Stimulated activated effector memory CD8-positive, alpha-beta T cell treated with anti-CD3 and anti-CD28 coated beads, Interleukin-12 subunit alpha, Interleukin-12 subunit beta, amount 100 ng/mL, for 72 hours (primary cell): ENCODE measurements around the gene TAPBP.
A peak's percentile ranks its signal among the peaks of the same experiment; 100 is the strongest.
"Not testable (repeated sequence)": the region's sequence is repeated elsewhere in the genome, so short reads cannot be mapped to it uniquely, and the experiment has no call there.

Experiments
- ATAC-seq: fragments of 150-1000 bp; cut with Tn5 transposase; 2 replicates; pipeline ENCODE4 v1.10.0; 2021
- DNase-seq, 2 donors: peaks; one replicate each; pipeline ENCODE4 v3.0.0; 2021 to 2022; ENCODE audit warnings: low spot score in 2 of 2
- H3K27ac Mint-ChIP-seq: one replicate; pipeline ENCODE4 v1.8.0; 2022; ENCODE audit warnings: mild to moderate bottlenecking, mixed read lengths
- H3K36me3 Mint-ChIP-seq: one replicate; pipeline ENCODE4 v1.8.0; 2022; ENCODE audit warnings: mild to moderate bottlenecking, mixed read lengths
- H3K4me1 Mint-ChIP-seq: one replicate; pipeline ENCODE4 v1.8.0; 2022; ENCODE audit warnings: mixed read lengths
- H3K4me3 Mint-ChIP-seq: one replicate; pipeline ENCODE4 v1.8.0; 2022; ENCODE audit warnings: mild to moderate bottlenecking, mixed read lengths
- H3K9me3 Mint-ChIP-seq: one replicate; pipeline ENCODE4 v1.8.0; 2022; ENCODE audit warnings: mixed read lengths

Gene TAPBP

DNA sequence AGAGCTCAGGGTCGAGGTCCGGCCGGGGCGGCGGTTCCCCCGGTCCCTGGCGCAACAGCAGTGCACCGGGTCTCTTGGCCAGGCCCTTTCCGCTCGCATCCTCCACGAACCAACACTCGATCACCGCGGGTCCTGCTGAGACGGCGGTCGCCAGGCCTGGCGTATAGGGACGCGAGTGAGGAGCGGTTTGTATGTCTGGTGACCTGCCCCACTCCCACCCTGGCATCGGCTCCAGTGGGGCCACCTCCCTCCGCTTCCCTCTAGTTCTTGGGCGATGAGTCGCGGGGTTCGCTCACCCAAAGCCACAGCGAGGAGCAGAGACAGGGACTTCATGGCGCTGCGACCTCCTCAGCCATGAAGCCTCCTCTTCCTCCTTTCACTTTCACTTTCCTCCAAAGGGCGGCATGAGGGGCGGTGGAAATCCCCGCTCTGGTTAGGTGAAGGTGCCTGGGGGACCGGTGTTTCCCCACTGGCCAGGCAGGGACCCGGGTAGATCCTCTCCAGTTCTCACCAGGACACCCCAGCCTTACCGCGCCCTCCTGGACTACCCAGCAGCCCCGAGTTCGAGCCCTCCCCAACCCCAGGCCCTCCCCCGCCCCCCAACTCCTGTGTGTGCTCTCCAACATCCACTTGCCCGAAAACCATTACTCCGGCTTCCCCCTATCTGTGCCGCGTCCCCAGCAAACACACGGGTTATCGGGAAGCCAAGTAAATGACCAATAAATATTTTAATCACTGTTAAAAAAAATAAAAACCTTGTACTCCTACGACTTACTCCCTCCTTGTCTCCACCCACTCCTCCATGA is at the start of gene TAPBP:
Gene TAPBP (minus strand): TSS at position 370 of the 806 bp plus-strand sequence. CDS start 37 bp downstream, at position 333.
- Mint-ChIP-seq H3K27ac (peak within 1 kb of the TSS; percentile 99), H3K36me3 (peaks cover 81% of the 10 kb centered on the region), H3K4me1 (peaks cover 57% of the 10 kb centered on the region), H3K4me3 (peak within 1 kb of the TSS; percentile 100), H3K9me3 (no peaks in the 10 kb centered on the region)
- DNase-seq = peak; percentile 61 to 95
- peak; percentile 64 for ATAC-seq

GRCh38 chr6:33363486-33363885 is 49.6 kb upstream of the TAPBP start:
- DNase-seq, H3K4me1 Mint-ChIP-seq, H3K36me3 Mint-ChIP-seq, ATAC-seq, H3K9me3 Mint-ChIP-seq, H3K4me3 Mint-ChIP-seq, H3K27ac Mint-ChIP-seq: not testable (repeated sequence)

- ATAC-seq (no peak), DNase-seq (no peak)
- Mint-ChIP-seq H3K4me3 (no peak overlapping the region), H3K9me3 (no peaks in the 10 kb centered on the region), H3K4me1 (no peaks in the 10 kb centered on the region), H3K36me3 (no peaks in the 10 kb centered on the region), H3K27ac (no peak overlapping the region)
Measured at GRCh38 chr6:33359331-33359730, 45.5 kb upstream of the TAPBP start.

- H3K4me3 Mint-ChIP-seq, H3K9me3 Mint-ChIP-seq, H3K36me3 Mint-ChIP-seq, ATAC-seq, H3K4me1 Mint-ChIP-seq, H3K27ac Mint-ChIP-seq, DNase-seq: not testable (repeated sequence)
Measured at GRCh38 chr6:33357160-33357871, 43.4 kb upstream of the TAPBP start.

- Mint-ChIP-seq H3K27ac (no peak overlapping the region), H3K9me3 (no peaks in the 10 kb centered on the region), H3K4me1 (no peaks in the 10 kb centered on the region), H3K4me3 (no peak overlapping the region), H3K36me3 (no peaks in the 10 kb centered on the region)
- ATAC-seq (no peak), DNase-seq (no peak)
Measured at GRCh38 chr6:33356295-33356694, 42.4 kb upstream of the TAPBP start.

DNA sequence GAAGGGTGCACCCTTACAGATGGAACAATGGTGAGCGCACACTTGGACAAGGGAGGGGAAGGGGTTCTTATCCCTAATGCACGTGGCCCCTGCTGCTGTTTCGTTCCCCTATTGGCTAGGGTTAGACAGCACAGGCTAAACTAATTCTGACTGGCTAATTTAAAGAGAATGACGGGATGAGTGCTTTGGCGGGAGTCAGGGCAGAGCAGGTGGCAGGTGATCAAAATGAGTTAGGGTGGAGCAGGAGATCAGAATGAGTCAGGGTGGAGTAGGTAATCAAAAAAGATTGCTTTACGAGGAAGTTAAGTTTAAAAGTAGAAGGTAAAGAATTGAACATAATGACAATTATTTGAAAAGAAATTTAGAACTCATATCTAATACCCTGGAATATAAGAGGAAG is 42.0 kb upstream of the TAPBP start:
- ATAC-seq, H3K27ac Mint-ChIP-seq, DNase-seq, H3K4me3 Mint-ChIP-seq, H3K9me3 Mint-ChIP-seq, H3K4me1 Mint-ChIP-seq, H3K36me3 Mint-ChIP-seq: not testable (repeated sequence)

DNA sequence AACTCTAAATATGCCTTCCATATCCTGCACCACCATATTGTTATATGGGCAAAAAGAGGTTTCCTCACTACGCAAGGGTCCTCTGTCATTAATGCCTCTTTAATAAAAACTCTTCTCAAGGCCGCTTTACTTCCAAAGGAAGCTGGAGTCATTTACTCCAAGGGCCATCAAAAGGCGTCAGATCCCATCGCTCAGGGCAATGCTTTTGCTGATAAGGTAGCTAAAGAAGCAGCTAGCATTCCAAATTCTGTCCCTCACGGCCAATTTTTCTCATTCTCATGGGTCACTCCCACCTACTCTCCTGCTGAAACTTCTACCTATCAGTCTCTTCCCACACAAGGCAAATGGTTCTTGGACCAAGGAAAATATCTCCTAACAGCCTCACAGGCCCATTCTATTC is 33.9 kb upstream of the TAPBP start:
- H3K4me1 Mint-ChIP-seq = peaks cover 21% of the 10 kb centered on the region
- ATAC-seq (no peak), DNase-seq (no peak)
- H3K9me3 Mint-ChIP-seq = no peaks in the 10 kb centered on the region
- H3K27ac Mint-ChIP-seq = peak overlapping the region; percentile 4
- H3K36me3 Mint-ChIP-seq = no peaks in the 10 kb centered on the region
- no peak overlapping the region for H3K4me3 Mint-ChIP-seq

GRCh38 chr6:33346972-33347371 is 33.1 kb upstream of the TAPBP start:
- ATAC-seq, DNase-seq, H3K27ac Mint-ChIP-seq, H3K4me3 Mint-ChIP-seq, H3K36me3 Mint-ChIP-seq, H3K9me3 Mint-ChIP-seq: not testable (repeated sequence)
- peaks cover 21% of the 10 kb centered on the region for H3K4me1 Mint-ChIP-seq

DNA sequence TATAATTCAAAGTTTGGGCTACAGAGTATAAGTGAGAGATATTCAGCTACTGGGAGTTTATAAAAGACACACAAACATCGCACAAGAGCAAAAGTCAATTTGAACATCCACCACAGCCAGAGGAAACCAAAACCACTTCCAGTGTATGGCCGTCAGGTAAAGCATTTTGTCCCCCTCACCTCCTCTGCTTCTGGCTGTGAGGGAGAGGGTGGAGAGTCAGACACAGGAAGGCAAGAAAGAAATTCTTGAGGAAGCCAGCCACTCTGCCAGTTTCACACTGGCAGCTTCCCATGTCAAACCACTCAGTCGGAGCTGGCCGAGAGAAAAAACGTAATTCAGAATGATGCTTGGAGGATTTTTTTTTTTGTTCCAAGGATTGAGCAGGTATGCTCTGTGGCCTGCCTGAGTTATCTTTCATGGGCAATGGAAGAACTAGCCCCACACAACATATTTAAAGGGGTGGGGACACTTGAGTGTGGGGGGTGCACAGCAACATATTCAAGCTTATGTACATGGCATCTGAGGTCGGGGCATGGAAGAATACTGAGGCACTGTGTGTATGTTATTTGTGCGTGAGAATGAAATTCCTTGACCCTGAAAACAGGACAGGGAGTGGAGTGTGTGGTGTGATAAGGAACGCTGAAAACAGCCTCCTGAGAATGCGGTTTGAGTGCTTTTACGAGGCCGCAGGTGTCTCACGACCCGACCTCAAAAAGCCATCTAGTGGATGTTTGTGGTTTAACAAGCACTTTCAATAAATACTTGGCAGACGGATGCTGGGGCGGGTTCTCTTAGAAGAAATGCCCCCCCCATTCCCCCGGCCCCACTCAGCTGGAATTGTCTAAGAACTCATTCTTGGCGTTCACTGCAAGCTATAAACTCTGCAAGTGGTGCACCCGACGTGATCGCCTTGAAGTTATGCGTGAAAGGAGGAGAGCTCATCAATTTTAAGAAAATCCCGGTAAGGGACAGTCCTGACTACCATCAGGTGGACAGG is 31.1 kb upstream of the TAPBP start:
- Mint-ChIP-seq H3K9me3 (no peaks in the 10 kb centered on the region), H3K36me3 (no peaks in the 10 kb centered on the region), H3K27ac (peak overlapping the region; percentile 58), H3K4me3 (peak overlapping the region; percentile 64), H3K4me1 (peaks cover 21% of the 10 kb centered on the region)
- DNase-seq (peak; percentile 26 to 75), ATAC-seq (peak; percentile 69)

- no peaks in the 10 kb centered on the region for H3K36me3 Mint-ChIP-seq
- peaks cover 21% of the 10 kb centered on the region for H3K4me1 Mint-ChIP-seq
- peak overlapping the region; percentile 41 for H3K27ac Mint-ChIP-seq
- DNase-seq (no peak), ATAC-seq (peak; percentile 83)
- no peaks in the 10 kb centered on the region for H3K9me3 Mint-ChIP-seq
- peak overlapping the region; percentile 64 for H3K4me3 Mint-ChIP-seq
Measured at GRCh38 chr6:33343953-33344611, 30.2 kb upstream of the TAPBP start.

- Mint-ChIP-seq H3K4me3 (peak overlapping the region; percentile 64), H3K4me1 (peaks cover 21% of the 10 kb centered on the region), H3K27ac (peak overlapping the region; percentile 41)
- not testable (repeated sequence) for H3K9me3 Mint-ChIP-seq, DNase-seq, H3K36me3 Mint-ChIP-seq
- peak; percentile 35 for ATAC-seq
Measured at GRCh38 chr6:33343606-33343952, 29.7 kb upstream of the TAPBP start.

DNA sequence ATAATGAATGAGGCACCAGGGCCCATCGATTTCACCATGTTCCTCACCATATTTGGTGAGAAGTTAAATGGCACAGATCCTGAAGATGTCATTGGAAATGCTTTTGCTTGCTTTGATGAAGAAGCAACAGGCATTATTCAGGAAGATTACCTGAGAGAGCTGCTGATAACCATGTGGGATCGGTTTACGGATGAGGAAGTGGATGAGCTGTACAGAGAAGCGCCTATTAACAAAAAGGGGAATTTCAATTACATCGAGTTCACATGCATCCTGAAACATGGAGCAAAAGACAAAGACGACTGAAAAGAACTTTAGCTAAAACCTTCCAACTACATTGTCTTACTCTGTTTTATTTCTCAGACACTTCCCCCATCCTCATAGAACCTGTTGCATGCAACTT is 25.3 kb upstream of the TAPBP start:
- DNase-seq = no peak
- ATAC-seq = no peak
- no peak overlapping the region for H3K4me3 Mint-ChIP-seq
- H3K27ac Mint-ChIP-seq = peak overlapping the region; percentile 48
- H3K9me3 Mint-ChIP-seq = no peaks in the 10 kb centered on the region
- H3K4me1 Mint-ChIP-seq = peaks cover 8% of the 10 kb centered on the region
- peaks cover 5% of the 10 kb centered on the region for H3K36me3 Mint-ChIP-seq

DNA sequence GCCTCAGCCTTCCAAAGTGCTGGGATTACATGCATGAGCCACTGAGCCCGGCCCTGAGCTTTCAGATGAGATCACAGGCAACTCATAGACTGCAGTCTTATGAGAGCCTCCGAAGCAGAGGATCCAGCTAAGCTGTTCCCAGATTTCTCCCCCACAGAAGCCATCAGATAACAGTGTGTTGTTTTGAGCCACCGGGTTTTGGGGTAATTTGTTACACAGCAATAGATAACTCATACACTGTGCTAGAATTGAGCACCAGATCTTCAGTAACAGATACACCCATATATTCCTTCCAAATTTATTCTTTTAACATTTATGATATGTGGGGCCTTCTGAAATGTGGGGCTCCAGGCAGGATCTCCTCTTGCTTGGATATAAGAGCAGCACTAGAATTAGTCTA is 22.6 kb upstream of the TAPBP start:
- ATAC-seq = no peak
- H3K4me3 Mint-ChIP-seq = no peak overlapping the region
- no peak overlapping the region for H3K27ac Mint-ChIP-seq
- H3K9me3 Mint-ChIP-seq = no peaks in the 10 kb centered on the region
- H3K36me3 Mint-ChIP-seq = peaks cover 5% of the 10 kb centered on the region
- H3K4me1 Mint-ChIP-seq = peaks cover 6% of the 10 kb centered on the region
- no peak for DNase-seq

GRCh38 chr6:33335916-33336315 is 22.0 kb upstream of the TAPBP start:
- Mint-ChIP-seq H3K27ac (no peak overlapping the region), H3K4me3 (no peak overlapping the region), H3K4me1 (peaks cover 6% of the 10 kb centered on the region), H3K9me3 (no peaks in the 10 kb centered on the region), H3K36me3 (peaks cover 5% of the 10 kb centered on the region)
- no peak for DNase-seq
- no peak for ATAC-seq

- no peak for ATAC-seq
- Mint-ChIP-seq H3K9me3 (no peaks in the 10 kb centered on the region), H3K36me3 (peaks cover 5% of the 10 kb centered on the region), H3K27ac (no peak overlapping the region), H3K4me1 (peaks cover 6% of the 10 kb centered on the region), H3K4me3 (no peak overlapping the region)
- no peak for DNase-seq
Measured at GRCh38 chr6:33333666-33334065, 19.8 kb upstream of the TAPBP start.
